Upper lobe of left lung (tissue), 6 donors: ENCODE data around the gene CUL9. TPM values are rescaled to one million over a fixed set of nuclear protein-coding genes. Genes with fewer than 3 reads are reported as not detected.

ENCODE experiments used
- ATAC-seq, 2 donors: fragments of 200-7000 bp; cut with Tn5 transposase; one replicate each; pipeline ENCODE4 v1.9.1; 2022; ENCODE audit warnings: mild to moderate bottlenecking in 2 of 2, moderate library complexity in 2 of 2; ENCODE audit not compliant: low FRiP score in 2 of 2
- DNase-seq, 2 donors: peaks; one replicate each; pipeline ENCODE4 v3.0.0-alpha.2; 2019 to 2020
- H3K27ac ChIP-seq, 4 donors: fragments of 200-600 bp; sonication (generic); one replicate each; pipeline ENCODE4 v1.5.1; 2016 to 2019
- H3K27me3 ChIP-seq, 4 donors: fragments of 200-600 bp; sonication (generic); one replicate each; pipeline ENCODE4 v1.5.1; 2017 to 2019
- H3K36me3 ChIP-seq, 4 donors: fragments of 200-600 bp; sonication (generic); one replicate each; pipeline ENCODE4 v1.5.1; 2016 to 2019
- H3K4me1 ChIP-seq, 4 donors: fragments of 200-600 bp; sonication (generic); one replicate each; pipeline ENCODE4 v1.5.1; 2018 to 2019
- H3K4me3 ChIP-seq, 4 donors: fragments of 200-600 bp; sonication (generic); one replicate each; pipeline ENCODE4 v1.5.1; 2017 to 2019; ENCODE audit warnings: mild to moderate bottlenecking in 2 of 4, moderate library complexity in 1 of 4
- H3K9me3 ChIP-seq, 4 donors: fragments of 200-600 bp; sonication (generic); one replicate each; pipeline ENCODE4 v1.5.1; 2018 to 2019
- CTCF ChIP-seq, 6 experiments: fragments of 450-650 bp in 4 of 6; fragments of 200-600 bp in 2 of 6; sonication (generic) in 2 of 6; IDR thresholded peaks; one replicate each; pipeline ENCODE4 v1.5.1; 2016 to 2019; ENCODE audit warnings: antibody characterized with exemption in 6 of 6
- EP300 ChIP-seq, 4 donors: sonication (generic); formaldehyde crosslinking; IDR thresholded peaks; one replicate each; pipeline ENCODE4 v1.5.1; 2017; ENCODE audit warnings: antibody characterized with exemption in 4 of 4, control low read depth in 2 of 4
- POLR2A ChIP-seq, 4 donors: fragments of 450-650 bp; IDR thresholded peaks; one replicate each; pipeline ENCODE4 v1.5.1; 2016 to 2017; ENCODE audit warnings: antibody characterized with exemption in 4 of 4, mild to moderate bottlenecking in 2 of 4
- POLR2AphosphoS5 ChIP-seq, 2 donors: sonication (generic); formaldehyde crosslinking; IDR thresholded peaks; one replicate each; pipeline ENCODE4 v1.5.1; 2017; ENCODE audit warnings: antibody characterized with exemption in 2 of 2
- WGBS, 2 donors: methylation state at CpG; one replicate each; pipeline ENCODE4 v1.1.5; 2017 to 2018; 5-methylcytosine and 5-hydroxymethylcytosine counted together
- total RNA-seq, 6 donors: library from RNA; depleted of rRNA in 4 of 6; stranded (reverse); fragments of >200 nt in 4 of 6; gene quantifications; one replicate each; pipeline versions ENCODE4 v1.1.0 to v1.2.1, GENCODE V29; 2016 to 2021
- donor health status: DM: no; HTN: no; CAD: no; lungs with moderate emphysema.
- donor health status: DM: no; HTN: yes; CAD: no; lungs with severe emphysema.

CUL9 gene
- total RNA-seq, 6 donors from 2014 or later = 26.9 to 105 (median 47.5) TPM

- Histone ChIP-seq H3K36me3 (peaks cover 0 to 62% (median 34%) of the 10 kb centered on the region in 4 donors), H3K4me1 (no peaks in the 10 kb centered on the region), H3K9me3 (no peaks in the 10 kb centered on the region), H3K27me3 (no peaks in the 10 kb centered on the region), H3K27ac (no peak overlapping the region), H3K4me3 (no peak overlapping the region)
- DNase-seq (no peak), ATAC-seq (no peak)
- TF ChIP-seq CTCF (IDR thresholded peaks at IDR 0.05) = no peak
- no peak for TF ChIP-seq EP300 (IDR thresholded peaks at IDR 0.05)
- no peak for TF ChIP-seq POLR2AphosphoS5 (IDR thresholded peaks at IDR 0.05)
- no peak for TF ChIP-seq POLR2A (IDR thresholded peaks at IDR 0.05)
- WGBS, 2 donors = 85 to 93% methylated on average over 5 of the region's 5 CpGs
Observed at GRCh38 chr6:43202451-43202850, 20.5 kb downstream of the CUL9 start.

- no peak for TF ChIP-seq POLR2AphosphoS5 (IDR thresholded peaks at IDR 0.05)
- no peak for TF ChIP-seq EP300 (IDR thresholded peaks at IDR 0.05)
- TF ChIP-seq CTCF (IDR thresholded peaks at IDR 0.05) = no peak
- TF ChIP-seq POLR2A (IDR thresholded peaks at IDR 0.05) = no peak
- Histone ChIP-seq H3K27me3 (no peaks in the 10 kb centered on the region), H3K27ac (no peak overlapping the region), H3K4me3 (no peak overlapping the region), H3K9me3 (no peaks in the 10 kb centered on the region), H3K36me3 (peaks cover 0 to 55% (median 28%) of the 10 kb centered on the region in 4 donors), H3K4me1 (no peaks in the 10 kb centered on the region)
- 94 to 95% methylated on average over 17 of the region's 17 CpGs for WGBS, 2 donors
- no peak for DNase-seq
- ATAC-seq = no peak
Observed at GRCh38 chr6:43203029-43203717, 21.2 kb downstream of the CUL9 start.

- ATAC-seq = no peak
- no peak overlapping the region for H3K4me3 ChIP-seq
- no peaks in the 10 kb centered on the region for H3K27me3 ChIP-seq
- DNase-seq = no peak
- H3K27ac ChIP-seq = no peak overlapping the region
- WGBS, 2 donors = 95% methylated on average over 6 to 8 of the region's 8 CpGs
- no peaks in the 10 kb centered on the region for H3K4me1 ChIP-seq
- no peak for TF ChIP-seq EP300 (IDR thresholded peaks at IDR 0.05)
- TF ChIP-seq POLR2AphosphoS5 (IDR thresholded peaks at IDR 0.05) = no peak
- no peak for TF ChIP-seq CTCF (IDR thresholded peaks at IDR 0.05)
- TF ChIP-seq POLR2A (IDR thresholded peaks at IDR 0.05) = no peak
- H3K36me3 ChIP-seq = peaks cover 0 to 49% (median 25%) of the 10 kb centered on the region in 4 donors
- H3K9me3 ChIP-seq = no peaks in the 10 kb centered on the region
Observed at GRCh38 chr6:43203718-43204095, 21.7 kb downstream of the CUL9 start.

- WGBS, 2 donors = 95 to 96% methylated on average over 22 to 23 of the region's 23 CpGs
- peak in 1 of 2 donors; percentile 65 for DNase-seq
- H3K36me3 ChIP-seq = peaks cover 0 to 43% (median 19%) of the 10 kb centered on the region in 4 donors
Observed at GRCh38 chr6:43204271-43205105, 22.5 kb downstream of the CUL9 start.

More at GRCh38 chr6:43204271-43205105, 22.5 kb downstream of the CUL9 start:
- TF ChIP-seq POLR2AphosphoS5 (IDR thresholded peaks at IDR 0.05) (no peak), CTCF (IDR thresholded peaks at IDR 0.05) (no peak), POLR2A (IDR thresholded peaks at IDR 0.05) (no peak), EP300 (IDR thresholded peaks at IDR 0.05) (no peak)
- Histone ChIP-seq H3K27ac (no peak overlapping the region), H3K4me1 (no peaks in the 10 kb centered on the region), H3K27me3 (no peaks in the 10 kb centered on the region), H3K4me3 (no peak overlapping the region), H3K9me3 (no peaks in the 10 kb centered on the region)
- ATAC-seq = no peak
